ENCODE measurements around the gene CCP110. TPM values are rescaled to one million over a fixed set of nuclear protein-coding genes. Genes with fewer than 3 reads are reported as not detected.

The CCP110 gene
- total RNA-seq, 4 donors from 2014 or later: 14.0 to 16.1 (median 15.1) TPM

GRCh38 chr16:19589771-19590302, 66.1 kb downstream of the CCP110 start:
- no peak overlapping the region for H3K4me3 ChIP-seq
- peaks cover 17 to 30% (median 28%) of the 10 kb centered on the region in 4 donors for H3K4me1 ChIP-seq
- peaks cover 6 to 65% (median 47%) of the 10 kb centered on the region in 4 donors for H3K36me3 ChIP-seq
- H3K9me3 ChIP-seq: no peaks in the 10 kb centered on the region
- TF ChIP-seq, protein P1, sequence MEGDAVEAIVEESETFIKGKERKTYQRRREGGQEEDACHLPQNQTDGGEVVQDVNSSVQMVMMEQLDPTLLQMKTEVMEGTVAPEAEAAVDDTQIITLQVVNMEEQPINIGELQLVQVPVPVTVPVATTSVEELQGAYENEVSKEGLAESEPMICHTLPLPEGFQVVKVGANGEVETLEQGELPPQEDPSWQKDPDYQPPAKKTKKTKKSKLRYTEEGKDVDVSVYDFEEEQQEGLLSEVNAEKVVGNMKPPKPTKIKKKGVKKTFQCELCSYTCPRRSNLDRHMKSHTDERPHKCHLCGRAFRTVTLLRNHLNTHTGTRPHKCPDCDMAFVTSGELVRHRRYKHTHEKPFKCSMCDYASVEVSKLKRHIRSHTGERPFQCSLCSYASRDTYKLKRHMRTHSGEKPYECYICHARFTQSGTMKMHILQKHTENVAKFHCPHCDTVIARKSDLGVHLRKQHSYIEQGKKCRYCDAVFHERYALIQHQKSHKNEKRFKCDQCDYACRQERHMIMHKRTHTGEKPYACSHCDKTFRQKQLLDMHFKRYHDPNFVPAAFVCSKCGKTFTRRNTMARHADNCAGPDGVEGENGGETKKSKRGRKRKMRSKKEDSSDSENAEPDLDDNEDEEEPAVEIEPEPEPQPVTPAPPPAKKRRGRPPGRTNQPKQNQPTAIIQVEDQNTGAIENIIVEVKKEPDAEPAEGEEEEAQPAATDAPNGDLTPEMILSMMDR (IDR thresholded peaks at IDR 0.05): no peak
- peak in 1 of 2 donors; percentile 4 for TF ChIP-seq POLR2AphosphoS5 (IDR thresholded peaks at IDR 0.05)
- peak overlapping the region; percentile 47 to 63 (median 56) for H3K27ac ChIP-seq (replicated peaks in 1 of 4)
- DNase-seq (ENCODE audit: extremely low spot score): no peak
- intact Hi-C loops (cut with DNase I): loop anchor here (5.0 kb wide), 1 partner anchor 33 kb away; the partner anchor contains the start of gene VPS35L
- WGBS: 18% methylated on average over 7 of the region's 8 CpGs
- H3K27me3 ChIP-seq: no peaks in the 10 kb centered on the region

GRCh38 chr16:19595043-19595767, 71.5 kb downstream of the CCP110 start:
- H3K36me3 ChIP-seq: peaks cover 6 to 70% (median 57%) of the 10 kb centered on the region in 4 donors
- TF ChIP-seq, protein P1 (IDR thresholded peaks at IDR 0.05): no peak
- TF ChIP-seq POLR2AphosphoS5 (IDR thresholded peaks at IDR 0.05) (no peak), POLR2A (IDR thresholded peaks at IDR 0.05; ENCODE audit: low read depth) (no peak), EP300 (IDR thresholded peaks at IDR 0.05) (no peak)
- DNase-seq (ENCODE audit: extremely low spot score): no peak
- H3K4me3 ChIP-seq: no peak overlapping the region
- no peaks in the 10 kb centered on the region for H3K9me3 ChIP-seq
- intact Hi-C loops (cut with DNase I): no loop called here
- WGBS: 65% methylated on average over 19 of the region's 19 CpGs
- peak overlapping the region; percentile 24 to 47 (median 41) for H3K27ac ChIP-seq (replicated peaks in 1 of 4)
- H3K4me1 ChIP-seq: peaks cover 0 to 23% (median 17%) of the 10 kb centered on the region in 4 donors
- no peaks in the 10 kb centered on the region for H3K27me3 ChIP-seq

DNA sequence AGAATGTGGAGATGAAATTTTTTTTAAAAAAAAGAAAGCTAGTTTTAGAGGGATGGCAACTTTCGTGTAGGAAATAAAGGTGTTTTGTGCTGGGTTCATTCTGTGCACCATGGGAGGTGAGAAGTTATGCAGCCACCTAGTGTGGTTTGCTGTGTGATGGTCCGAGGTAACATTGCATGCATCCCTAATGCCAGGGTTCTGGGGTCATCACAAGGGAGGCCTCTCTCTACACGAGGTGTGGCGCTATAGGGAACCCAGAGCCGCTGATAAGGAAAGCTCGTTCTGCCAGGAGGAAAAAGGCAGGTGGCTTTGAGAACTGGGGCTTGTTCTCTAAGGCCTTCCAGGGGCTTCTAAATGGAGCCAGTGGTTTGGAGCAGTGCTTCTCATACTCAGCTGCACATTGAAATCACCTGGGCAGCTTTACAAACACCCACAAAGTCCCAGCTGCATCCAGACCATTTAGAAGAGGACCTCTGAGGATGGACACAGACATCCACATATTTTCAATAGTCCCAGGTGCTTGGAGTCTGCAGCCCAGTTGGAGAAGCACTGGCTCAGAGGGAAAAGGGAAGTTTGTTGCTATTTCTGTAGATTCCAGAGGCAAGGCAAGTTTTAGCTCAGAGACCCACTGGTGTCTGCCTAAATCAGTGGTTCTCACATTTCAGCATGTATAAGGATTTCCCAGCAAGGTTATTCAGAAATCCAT, 75.2 kb downstream of the CCP110 start:
- WGBS: 87% methylated on average over 6 of the region's 6 CpGs
- H3K27ac ChIP-seq (replicated peaks in 1 of 4): no peak overlapping the region
- DNase-seq (ENCODE audit: extremely low spot score): no peak
- no peak for TF ChIP-seq POLR2A (IDR thresholded peaks at IDR 0.05; ENCODE audit: low read depth)
- no peak for TF ChIP-seq EP300 (IDR thresholded peaks at IDR 0.05)
- TF ChIP-seq POLR2AphosphoS5 (IDR thresholded peaks at IDR 0.05): no peak
- TF ChIP-seq, protein P1 (IDR thresholded peaks at IDR 0.05): no peak
- H3K9me3 ChIP-seq: no peaks in the 10 kb centered on the region
- intact Hi-C loops (cut with DNase I): no loop called here
- H3K4me3 ChIP-seq: no peak overlapping the region
- H3K4me1 ChIP-seq: peaks cover 0 to 17% (median 15%) of the 10 kb centered on the region in 4 donors
- H3K27me3 ChIP-seq: no peaks in the 10 kb centered on the region
- peaks cover 8 to 75% (median 47%) of the 10 kb centered on the region in 4 donors for H3K36me3 ChIP-seq

DNA sequence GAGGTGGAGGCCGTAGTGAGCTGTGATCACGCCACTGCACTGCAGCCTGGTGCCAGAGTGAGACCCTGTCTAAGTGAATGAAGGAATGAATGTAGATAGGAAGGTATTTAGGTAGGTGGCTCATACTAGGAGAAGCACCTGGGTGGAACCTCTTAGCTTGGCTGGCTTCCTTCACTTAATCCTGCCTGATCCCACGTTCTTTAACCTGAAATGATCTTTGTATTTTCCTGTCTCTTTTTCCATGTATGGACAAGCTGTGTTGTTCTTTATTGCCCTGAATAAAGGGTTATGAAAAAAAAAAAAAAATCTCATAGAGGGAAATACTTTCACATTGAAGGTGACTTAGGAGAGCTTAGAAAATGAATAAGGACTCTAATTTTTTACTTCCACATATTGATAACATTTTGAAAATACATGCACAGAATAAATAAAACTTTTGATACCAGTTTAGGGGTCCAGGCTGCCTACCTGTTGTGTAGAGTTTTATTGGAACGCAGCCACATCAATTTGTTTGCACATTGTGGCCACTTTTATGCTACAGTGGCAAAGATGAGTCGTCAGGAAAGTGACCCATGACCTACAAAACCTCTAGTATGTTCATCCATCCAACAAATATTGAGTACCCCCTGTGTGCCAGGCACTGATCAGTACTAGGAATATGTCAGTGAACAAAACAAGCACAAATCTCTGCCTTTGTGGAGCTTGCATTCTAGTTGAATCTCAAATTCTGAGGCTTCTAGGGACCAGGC, 76.4 kb downstream of the CCP110 start:
- H3K36me3 ChIP-seq: peaks cover 8 to 72% (median 42%) of the 10 kb centered on the region in 4 donors
- 70% methylated on average over 5 of the region's 5 CpGs for WGBS

More for the DNA sequence above, 76.4 kb downstream of the CCP110 start:
- no peak for DNase-seq (ENCODE audit: extremely low spot score)
- intact Hi-C loops (cut with DNase I): loop anchor here (2.0 kb wide), 1 partner anchor 287 kb away; no protein-coding TSS in a partner anchor
- H3K9me3 ChIP-seq: no peaks in the 10 kb centered on the region
- no peaks in the 10 kb centered on the region for H3K27me3 ChIP-seq
- TF ChIP-seq, protein P1 (IDR thresholded peaks at IDR 0.05): no peak
- TF ChIP-seq POLR2AphosphoS5 (IDR thresholded peaks at IDR 0.05): no peak
- no peak overlapping the region for H3K4me3 ChIP-seq
- peaks cover 3 to 12% (median 9%) of the 10 kb centered on the region in 4 donors for H3K4me1 ChIP-seq
- no peak overlapping the region for H3K27ac ChIP-seq (replicated peaks in 1 of 4)
